ENCODE data around the gene FHOD1.

The FHOD1 gene

DNA sequence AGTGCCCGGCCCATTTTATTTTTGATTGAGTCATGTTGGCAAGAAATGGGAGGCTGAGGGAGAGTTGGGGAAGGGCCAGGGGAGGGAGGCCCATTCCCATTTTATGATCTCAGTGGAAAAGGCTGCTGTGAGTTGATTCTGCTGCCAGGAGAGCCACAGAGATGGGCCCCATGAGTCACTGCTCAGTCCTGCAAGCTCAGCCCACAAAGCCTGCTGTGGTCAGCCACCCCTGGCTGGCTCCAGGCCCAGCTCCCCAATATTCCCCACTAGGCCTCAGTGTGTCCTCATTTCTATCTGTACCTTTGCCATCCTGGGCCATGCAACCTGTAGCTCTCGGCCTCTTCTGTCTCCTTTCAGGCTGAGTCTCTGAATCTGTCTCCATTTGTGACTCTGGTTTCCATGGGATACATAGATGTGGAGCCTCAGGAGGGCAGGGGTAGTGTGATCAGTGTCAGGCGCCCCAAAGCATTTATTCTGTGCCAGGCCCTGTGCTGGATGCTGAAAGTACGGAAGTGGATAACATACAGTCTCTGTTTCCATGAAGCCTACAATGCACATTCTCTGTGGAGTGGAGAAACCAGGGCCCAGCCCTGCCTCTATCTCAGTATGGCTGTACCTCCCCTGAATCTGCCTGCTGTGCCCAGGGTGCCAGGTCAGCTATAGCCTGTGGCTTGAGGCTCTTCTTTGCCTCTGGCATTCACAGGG lies 30.2 kb upstream of the FHOD1 start:
- DNase-seq, result no peak

DNA sequence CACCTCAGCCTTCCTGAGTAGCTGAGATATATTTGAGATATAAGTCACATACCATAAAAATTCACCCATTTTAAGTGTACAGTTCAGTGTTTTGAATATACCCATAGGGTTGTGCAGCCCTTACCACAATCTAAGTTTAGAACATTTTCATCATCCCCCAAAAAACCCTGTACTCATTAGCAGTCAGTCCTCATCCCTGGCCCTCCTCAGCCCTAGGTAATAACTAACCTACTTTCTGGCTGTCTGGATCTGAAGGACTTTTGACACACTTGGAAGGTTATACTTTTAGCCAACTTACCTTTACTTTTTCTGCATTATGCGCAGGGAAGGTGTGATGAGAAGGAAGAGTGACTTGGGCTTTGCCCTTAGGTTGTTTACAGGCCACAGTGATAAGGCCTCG lies 28.0 kb upstream of the FHOD1 start:
- DNase-seq, result no peak

DNA sequence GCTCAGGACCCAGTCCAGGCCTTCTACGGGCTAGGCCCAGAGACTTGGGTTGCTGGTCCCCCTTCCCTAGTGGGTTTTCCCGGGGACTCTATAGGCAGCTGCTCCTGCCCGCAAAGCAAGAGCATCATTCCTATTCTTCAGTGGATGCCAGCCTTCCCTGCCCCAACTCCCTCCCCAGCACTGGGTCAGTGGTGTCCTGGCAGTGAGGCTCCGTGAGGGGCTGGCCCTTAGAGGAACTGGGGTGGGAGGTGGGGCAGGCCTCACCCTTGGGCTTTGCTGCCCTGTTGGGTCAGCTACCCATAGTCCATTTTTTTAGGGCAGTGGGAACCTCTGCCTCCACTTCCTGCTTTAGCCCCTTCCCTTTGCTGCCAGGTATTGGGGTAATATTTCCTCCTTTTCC lies 24.2 kb upstream of the FHOD1 start:
- DNase-seq, result no peak

GRCh38 chr16:67270931-67271338 lies 23.7 kb upstream of the FHOD1 start:
- no peak for DNase-seq

DNA sequence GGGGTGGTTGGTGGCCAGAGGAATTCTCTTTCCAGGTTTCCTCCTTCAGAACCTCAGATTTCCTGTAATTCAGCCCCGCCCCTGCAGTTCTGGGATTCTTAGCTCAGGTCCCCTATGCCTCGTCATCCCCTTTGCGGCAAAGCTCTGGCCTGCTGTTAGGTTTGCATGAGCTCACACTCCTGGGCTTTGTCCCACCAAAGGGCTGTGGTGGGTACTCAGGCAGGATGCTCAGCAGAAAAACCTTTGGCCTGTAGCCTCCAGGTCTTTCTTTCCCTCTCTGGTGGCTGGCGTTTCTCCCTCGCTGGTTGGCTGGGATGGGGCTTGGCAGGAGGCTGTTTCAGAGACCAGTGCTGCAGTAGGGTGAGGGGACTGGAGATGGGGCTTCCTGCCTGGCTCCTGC lies 22.5 kb upstream of the FHOD1 start:
- no peak for DNase-seq

GRCh38 chr16:67268136-67268579 lies 20.9 kb upstream of the FHOD1 start:
- no peak for DNase-seq

DNA sequence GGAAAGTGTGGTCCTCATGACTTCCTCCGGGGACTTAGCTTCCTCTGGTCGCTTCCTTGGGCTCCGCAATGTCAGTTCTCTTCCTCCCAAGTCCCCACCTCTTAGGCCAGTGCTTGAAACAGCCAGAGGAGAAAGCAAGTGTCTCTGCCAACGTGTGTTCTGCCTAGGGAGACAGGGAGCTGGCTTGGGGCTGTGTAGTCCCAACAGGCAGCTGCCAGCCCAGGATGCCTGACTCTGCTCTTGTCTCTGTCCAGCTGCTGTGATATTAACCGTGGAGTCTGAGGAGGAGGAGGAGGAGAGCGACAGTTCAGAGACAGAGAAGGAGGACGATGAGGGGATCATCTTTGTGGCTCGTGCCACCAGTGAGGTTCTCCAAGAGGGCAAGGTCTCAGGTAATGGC lies 18.6 kb upstream of the FHOD1 start:
- DNase-seq, result no peak

DNA sequence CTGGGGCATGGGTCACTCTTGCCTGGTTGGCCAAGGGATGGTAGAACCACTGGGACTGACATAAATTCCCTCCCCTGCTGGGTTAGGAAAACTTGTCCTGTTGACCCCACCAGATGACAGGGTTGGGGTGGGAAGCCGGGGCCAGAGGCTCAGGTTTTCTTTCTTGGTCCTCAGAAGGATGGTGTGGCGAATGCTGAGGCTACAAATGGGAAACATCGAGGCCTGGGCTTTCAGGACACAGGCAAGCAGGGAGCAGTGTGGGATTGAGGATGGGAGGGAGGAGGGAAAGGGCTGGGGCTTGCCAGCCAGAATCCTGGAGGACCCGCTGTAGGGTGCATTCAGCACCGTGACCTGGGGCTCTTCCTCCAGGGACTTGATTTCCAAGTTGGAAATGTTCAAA lies 17.6 kb upstream of the FHOD1 start:
- DNase-seq, result no peak

DNA sequence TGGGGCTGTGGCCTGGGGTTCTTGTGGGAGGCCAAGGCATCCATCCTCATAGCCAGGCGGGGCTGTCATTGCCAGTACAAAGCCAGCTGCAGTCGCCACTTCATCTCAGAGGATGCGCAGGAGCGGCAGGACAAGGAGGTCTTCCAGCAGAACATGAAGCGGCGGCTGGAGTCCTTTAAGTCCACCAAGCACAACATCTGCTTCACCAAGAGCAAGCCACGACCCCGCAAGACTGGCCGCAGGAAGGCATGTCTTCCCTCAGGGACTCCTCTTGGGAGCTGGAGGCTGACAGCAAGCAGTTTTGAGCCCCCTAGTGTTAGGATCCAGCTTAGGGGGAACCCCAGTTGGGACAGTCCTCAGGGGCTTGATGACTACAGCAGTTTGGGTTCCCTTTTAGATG lies 17.0 kb upstream of the FHOD1 start:
- no peak for DNase-seq

DNA sequence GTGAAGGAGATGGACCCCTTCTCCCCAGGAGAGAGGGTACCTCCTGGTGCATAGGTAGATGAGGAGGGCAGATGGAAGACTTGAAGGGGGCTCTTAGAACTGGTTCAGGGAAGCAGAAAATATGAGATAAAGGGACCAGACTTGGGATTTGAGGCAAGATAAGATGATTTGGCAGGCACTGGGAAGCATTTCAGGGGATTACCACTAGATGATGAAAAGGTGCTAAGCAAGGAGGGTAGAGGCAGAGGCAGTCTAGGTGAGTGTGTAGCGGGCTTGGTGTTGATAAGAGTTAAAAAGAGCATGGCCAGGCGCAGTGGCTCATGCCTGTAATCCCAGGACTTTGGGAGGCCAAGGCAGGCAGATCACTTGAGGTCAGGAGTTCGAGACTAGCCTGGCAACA lies 15.9 kb upstream of the FHOD1 start:
- no peak for DNase-seq

GRCh38 chr16:67260426-67261063 lies 13.3 kb upstream of the FHOD1 start:
- peak in 1 of 2 experiments; percentile 5 for DNase-seq

DNA sequence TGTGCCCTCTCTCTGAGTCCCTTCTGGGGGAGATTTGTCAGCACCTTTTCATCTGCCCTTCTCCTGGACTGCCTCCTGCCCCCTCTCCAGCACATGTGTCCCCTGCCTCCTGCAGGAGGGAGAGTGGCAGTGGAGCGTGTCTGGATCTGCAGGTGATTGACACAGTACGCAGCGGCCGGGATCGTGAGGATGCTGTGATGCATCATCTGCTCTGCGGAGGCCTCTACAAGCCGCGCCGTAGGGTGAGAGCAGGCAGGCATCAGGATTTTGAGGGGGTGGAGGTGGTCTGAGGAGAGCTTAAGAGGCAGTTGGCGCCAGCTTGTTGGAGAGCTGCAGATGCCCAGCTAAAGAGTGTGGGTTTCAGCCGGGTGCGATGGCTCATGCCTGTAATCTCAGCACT lies 12.4 kb upstream of the FHOD1 start:
- DNase-seq, result no peak

DNA sequence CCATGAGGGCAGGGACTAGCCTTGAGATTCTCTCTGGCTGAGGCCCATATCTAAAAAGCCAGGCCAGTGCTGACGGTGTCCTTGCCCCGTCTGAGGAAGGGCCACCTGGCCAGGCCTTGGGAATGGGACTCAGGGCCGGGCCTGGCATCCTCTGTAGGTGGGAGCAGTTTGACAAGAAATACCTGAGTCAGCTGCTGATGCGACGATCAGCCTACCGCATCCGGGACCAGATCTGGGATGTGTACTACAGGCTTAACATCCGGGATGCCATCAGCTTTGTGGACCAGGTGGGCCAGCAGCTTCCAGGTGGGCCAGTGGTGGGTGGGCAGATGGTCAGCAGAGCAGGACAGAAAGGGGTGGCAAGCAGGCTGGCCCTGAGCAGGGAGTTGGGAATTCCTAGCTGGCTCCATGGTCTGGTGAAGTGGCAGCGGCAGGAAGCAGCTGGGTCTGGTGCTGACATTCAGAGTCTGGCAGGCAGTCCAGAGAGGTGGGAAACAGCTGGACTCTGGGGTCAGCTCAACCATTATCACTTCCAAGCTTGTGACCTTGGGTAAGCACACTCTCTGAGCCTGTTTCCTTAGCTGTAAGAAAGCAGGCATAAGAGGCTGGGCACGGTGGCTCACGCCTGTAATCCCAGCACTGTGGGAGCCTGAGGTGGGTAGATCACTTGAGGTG lies 11.0 kb upstream of the FHOD1 start:
- no peak for DNase-seq

DNA sequence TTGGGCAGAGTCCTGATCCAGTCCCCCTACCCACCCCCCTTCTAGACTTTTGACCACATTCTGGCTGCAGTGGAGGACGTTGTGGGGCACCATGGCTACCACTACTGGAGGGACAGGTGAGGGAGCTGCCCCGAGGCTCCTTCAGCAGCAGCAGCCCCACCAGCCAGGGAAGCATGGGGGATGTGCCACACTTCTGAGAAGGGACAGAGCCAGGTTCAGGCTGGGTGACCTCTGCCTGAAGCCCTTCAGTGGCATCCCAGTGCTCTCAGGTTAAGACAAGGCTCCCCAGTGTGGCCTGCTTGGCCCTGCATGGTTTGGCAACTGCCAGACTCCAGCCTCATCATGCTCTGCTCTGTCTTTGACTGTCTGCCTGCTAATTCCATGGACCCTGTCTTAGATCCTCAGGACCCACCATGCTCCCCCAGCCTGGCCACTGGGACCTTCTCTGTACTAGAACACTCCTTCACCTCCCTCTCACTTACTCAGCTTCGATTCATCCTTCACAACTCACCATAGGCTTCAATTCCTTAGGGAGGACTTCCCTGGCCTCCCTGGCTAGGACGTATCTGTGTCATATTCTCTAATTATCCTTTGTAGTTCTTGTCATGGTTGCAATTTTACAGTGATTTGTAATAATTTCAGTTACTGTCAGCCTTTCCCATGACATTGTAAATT lies 10.3 kb upstream of the FHOD1 start:
- DNase-seq, result no peak

DNA sequence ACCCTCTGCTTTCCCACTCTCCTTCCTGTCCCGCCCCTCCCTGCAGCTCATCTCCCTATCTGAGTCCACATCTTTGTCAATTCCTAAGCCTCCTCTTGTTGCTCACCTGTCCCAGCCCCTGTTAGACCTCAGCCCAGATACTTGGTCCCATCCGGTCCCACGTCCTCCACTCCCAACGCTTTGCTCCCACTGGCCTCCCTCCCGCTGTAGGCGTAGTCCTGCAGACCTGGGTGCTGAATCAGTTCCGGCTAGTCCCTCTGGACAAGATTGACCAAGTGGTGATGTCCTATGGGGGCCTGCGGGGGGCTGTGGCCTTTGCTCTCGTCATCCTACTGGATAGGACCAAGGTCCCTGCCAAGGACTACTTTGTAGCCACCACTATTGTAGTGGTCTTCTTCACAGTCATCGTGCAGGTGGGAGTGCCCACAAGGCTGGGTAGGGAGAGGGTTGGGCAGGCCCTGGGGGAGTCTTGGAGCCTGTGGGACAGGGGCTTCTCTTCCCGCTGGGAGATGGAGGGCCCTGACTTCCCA lies 9.5 kb upstream of the FHOD1 start:
- no peak for DNase-seq

DNA sequence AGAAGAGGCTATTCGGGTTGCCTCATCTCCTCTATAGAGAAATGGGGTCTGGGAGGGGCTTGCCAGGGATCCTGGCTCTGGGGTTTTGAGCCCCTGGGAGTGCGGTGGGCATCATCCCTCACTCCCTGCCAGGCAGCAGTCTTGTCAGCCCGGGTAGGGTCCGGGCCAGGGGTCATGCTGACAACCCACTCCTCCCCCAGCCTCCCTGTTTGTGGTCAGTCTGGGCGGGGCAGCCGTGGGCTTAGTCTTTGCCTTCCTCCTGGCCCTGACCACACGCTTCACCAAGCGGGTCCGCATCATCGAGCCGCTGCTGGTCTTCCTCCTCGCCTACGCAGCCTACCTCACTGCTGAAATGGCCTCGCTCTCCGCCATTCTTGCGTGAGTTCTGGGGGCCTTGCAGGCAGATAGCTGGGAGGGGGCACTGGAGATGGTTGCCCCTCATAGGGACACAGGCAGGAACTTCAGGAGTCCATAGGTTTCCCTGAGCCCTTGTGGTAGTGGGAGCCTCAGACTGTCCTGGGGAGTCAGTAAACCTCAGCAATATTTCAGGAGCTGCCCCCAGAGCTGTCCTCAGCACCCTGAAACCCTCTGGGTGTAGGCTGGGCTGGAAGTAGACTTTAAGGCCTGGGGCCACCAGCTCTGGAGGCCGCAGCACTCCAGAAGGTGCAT lies 8.4 kb upstream of the FHOD1 start:
- no peak for DNase-seq

DNA sequence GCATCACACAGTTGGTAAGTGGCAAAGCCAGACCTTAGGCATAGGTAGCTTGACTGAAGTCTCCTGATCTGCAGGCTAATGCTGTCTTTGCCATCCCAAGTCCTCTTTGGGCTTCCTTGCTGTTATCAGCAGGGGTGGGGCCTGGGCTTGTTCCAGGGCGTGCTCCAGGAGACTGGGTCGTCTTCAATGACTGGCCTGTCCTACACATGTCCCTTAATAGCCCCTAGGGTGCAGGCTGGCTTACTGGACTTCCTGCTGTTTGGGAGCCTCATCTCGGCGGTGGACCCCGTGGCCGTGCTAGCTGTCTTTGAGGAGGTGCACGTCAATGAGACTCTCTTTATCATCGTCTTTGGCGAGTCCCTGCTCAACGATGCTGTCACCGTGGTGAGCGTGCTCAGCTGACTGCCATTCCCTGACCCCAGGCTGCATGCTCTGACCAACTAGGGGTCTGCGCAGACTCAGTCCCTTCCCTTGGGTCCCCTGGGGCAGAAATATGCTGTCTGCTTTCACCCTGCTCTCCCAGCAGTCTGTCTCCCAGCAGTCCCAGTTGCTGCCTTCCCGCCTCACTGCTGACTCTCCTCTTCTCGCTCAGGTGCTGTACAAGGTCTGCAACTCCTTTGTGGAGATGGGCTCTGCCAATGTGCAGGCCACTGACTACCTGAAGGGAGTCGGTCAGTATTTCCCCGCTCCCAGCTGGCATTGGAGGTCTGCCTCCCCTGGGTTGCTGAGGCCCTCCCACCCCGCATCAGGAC lies 7.7 kb upstream of the FHOD1 start:
- DNase-seq, result no peak

DNA sequence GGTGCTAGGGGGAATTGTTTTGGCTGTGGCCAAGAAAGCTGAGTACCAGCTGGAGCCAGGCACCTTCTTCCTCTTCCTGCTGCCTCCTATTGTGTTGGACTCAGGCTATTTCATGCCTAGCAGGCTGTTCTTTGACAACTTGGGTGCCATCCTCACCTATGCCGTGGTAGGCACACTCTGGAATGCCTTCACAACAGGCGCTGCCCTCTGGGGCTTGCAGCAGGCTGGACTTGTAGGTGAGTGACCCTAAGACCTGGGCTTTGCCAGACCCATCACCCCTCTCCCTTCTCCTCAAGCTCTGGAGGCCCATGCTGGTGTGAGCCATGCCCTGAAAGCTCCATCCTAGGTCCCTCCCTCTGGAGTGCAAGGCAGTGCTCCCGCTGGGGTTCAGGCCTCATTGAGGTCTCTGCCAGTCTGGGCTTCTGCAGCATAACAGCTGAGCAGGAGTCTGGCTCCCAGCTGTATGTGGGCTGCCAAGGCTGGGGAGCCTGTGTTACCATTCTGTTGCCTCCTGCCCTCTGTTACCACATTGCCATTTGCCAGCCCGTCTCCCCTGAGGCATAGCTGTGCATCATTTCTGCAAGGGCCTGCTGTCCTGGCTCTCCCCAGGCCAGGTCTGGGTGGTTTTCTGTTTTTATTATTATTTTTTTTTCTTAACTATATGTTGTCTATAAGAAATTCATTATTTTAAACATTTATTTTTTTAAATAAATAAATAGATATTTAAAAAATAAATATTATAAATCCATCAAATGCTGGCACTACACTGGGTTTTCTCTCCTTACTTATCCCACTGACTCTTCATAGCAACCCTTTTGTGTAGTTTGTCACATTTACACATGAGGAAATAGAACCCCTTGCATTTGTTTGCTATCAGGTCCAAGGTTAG lies 5.6 kb upstream of the FHOD1 start:
- DNase-seq, result no peak

DNA sequence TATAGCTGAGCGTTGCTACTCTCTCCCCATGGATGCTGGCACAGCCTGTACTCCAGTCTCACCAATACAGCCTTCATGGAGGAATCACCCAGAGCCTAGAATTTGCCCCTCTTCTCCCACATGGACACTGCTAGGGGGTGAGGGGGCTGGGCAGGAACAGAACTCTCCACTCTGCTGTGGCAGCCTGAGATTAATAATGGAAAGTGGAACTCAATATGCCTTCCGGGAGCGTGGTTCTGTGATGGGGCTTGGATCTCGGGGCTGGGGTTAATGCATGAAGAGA lies 2.7 kb upstream of the FHOD1 start:
- no peak for DNase-seq

DNA sequence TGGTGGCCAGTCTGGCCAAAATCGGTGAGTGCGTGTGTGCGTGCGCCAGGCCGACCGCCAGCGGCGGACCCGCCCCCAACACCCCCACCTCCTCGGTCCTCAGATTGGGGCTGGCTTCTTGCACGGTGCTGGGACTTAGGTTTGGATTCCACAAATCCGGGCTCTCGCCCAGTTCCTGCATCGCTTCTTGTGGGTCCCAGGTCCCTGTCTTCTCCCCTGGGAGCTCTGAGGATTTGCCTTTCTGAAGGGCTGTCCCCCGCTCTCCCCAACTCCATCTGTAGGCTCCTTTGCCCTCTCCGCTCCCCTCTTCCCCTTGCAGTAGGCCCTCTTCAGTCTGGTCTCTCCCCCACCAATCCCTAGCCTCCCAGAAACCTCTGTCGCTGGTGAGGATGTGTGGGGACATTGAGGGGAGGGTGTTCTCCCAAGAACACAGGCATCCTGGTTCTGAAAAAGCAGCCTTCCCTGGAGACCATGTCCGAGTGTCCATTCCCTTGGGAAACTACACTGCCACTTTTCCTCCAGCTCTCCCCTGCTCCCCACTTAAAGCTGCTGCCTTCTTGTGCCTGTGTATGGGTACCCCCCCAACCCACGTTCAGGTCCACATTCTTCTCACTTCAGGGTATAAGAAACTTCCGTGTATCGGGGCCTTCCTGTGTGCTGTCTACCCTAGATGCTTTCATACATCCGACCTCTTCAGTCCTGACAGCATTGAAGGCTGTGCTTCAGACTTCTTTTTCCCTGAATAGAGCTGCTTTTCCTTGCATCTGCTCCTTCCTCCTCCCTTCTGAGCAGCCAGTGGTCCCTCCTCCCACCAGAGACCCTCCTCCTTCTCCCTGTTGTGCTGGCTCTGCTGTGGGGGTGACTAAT lies 2.1 kb upstream of the FHOD1 start:
- no peak for DNase-seq
